Measurements from ENCODE around the gene HYCC2.

DNA sequence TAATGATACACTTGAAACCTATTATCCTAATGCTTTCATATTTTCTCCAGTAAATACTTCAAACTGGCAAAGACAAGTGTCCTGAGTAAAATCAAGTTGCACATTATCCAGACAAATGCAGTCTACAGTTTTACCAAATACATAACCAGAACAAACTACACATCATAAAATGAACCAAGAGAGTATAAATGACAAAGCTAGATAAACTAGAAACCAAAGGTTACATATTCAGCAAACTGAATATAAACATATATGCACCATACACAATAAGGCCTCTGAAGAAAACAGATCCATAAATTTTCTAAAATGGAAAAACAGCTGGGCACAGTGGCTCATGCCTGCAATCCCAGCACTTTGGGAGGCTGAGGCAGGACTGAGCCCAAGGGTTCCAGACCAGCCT lies 47.0 kb downstream of the HYCC2 start:
- no peak for TF ChIP-seq POLR2AphosphoS5 (IDR thresholded peaks at IDR 0.05)
- no peak for TF ChIP-seq EZH2 (IDR thresholded peaks at IDR 0.05; ENCODE audit: borderline replicate concordance, insufficient read depth, low read length, poor library complexity, severe bottlenecking)
- TF ChIP-seq TAF1 (IDR thresholded peaks at IDR 0.05; ENCODE audit: low read depth): no peak
- TF ChIP-seq, protein P1, sequence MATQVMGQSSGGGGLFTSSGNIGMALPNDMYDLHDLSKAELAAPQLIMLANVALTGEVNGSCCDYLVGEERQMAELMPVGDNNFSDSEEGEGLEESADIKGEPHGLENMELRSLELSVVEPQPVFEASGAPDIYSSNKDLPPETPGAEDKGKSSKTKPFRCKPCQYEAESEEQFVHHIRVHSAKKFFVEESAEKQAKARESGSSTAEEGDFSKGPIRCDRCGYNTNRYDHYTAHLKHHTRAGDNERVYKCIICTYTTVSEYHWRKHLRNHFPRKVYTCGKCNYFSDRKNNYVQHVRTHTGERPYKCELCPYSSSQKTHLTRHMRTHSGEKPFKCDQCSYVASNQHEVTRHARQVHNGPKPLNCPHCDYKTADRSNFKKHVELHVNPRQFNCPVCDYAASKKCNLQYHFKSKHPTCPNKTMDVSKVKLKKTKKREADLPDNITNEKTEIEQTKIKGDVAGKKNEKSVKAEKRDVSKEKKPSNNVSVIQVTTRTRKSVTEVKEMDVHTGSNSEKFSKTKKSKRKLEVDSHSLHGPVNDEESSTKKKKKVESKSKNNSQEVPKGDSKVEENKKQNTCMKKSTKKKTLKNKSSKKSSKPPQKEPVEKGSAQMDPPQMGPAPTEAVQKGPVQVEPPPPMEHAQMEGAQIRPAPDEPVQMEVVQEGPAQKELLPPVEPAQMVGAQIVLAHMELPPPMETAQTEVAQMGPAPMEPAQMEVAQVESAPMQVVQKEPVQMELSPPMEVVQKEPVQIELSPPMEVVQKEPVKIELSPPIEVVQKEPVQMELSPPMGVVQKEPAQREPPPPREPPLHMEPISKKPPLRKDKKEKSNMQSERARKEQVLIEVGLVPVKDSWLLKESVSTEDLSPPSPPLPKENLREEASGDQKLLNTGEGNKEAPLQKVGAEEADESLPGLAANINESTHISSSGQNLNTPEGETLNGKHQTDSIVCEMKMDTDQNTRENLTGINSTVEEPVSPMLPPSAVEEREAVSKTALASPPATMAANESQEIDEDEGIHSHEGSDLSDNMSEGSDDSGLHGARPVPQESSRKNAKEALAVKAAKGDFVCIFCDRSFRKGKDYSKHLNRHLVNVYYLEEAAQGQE (IDR thresholded peaks at IDR 0.05; ENCODE audit: borderline replicate concordance): no peak
- TF ChIP-seq, protein P2, sequence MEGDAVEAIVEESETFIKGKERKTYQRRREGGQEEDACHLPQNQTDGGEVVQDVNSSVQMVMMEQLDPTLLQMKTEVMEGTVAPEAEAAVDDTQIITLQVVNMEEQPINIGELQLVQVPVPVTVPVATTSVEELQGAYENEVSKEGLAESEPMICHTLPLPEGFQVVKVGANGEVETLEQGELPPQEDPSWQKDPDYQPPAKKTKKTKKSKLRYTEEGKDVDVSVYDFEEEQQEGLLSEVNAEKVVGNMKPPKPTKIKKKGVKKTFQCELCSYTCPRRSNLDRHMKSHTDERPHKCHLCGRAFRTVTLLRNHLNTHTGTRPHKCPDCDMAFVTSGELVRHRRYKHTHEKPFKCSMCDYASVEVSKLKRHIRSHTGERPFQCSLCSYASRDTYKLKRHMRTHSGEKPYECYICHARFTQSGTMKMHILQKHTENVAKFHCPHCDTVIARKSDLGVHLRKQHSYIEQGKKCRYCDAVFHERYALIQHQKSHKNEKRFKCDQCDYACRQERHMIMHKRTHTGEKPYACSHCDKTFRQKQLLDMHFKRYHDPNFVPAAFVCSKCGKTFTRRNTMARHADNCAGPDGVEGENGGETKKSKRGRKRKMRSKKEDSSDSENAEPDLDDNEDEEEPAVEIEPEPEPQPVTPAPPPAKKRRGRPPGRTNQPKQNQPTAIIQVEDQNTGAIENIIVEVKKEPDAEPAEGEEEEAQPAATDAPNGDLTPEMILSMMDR (IDR thresholded peaks at IDR 0.05; ENCODE audit: poor library complexity, severe bottlenecking): no peak
